HCT116 (cell line): Measurements from ENCODE around the gene C22orf39. TPM values are rescaled to one million over a fixed set of nuclear protein-coding genes. Genes with fewer than 3 reads are reported as not detected.

Experiments used
- ATAC-seq: fragments of 200-7000 bp; cut with Tn5 transposase; 2 replicates; pipeline ENCODE4 v1.9.1; 2020; ENCODE audit warnings: mild to moderate bottlenecking, moderate library complexity
- BruUV-seq: library from RNA; stranded (reverse); fragments of 400-500 nt; replicated peaks from 2 replicates; lab custom pipeline; 2021; lab: Mats Ljungman, UMichigan
- CTCF ChIA-PET: fragments of 300-600 bp; sonication (Branson Sonifier 250); formaldehyde crosslinking; loops from one replicate; lab custom pipeline; 2021; ENCODE audit warnings: antibody characterized with exemption; lab: Charles Lee
- POLR2A ChIA-PET: fragments of 300-600, 350-600 bp; sonication (Branson Sonifier 250); formaldehyde crosslinking; loops from one replicate; lab custom pipeline; 2021; ENCODE audit warnings: antibody characterized with exemption; lab: Charles Lee
- RAD21 ChIA-PET, 2 experiments: fragments of 300-600 bp; sonication (Branson Sonifier 250); formaldehyde crosslinking; loops; one replicate each; lab custom pipeline; 2023; ENCODE audit warnings: low total read pairs in 2 of 2; ENCODE audit not compliant: uncharacterized antibody in 2 of 2, unreplicated experiment in 2 of 2, low non-redundant PET in 1 of 2; lab: Charles Lee
- DNase-seq: peaks from one replicate; pipeline ENCODE4 v3.0.0-alpha.2; 2010; ENCODE audit warnings: low read depth, low spot score
- H2AFZ ChIP-seq: fragments of 200-600 bp; shearing (Covaris generic), sonication (generic); 2 replicates; pipeline ENCODE4 v1.6.1; 2017; ENCODE audit warnings: low read depth, mixed run types, mixed read lengths, antibody characterized with exemption, low read length; ENCODE audit not compliant: poor library complexity, severe bottlenecking
- H3K27ac ChIP-seq: 2 replicates; pipeline ENCODE4 v1.5.1; 2012; ENCODE audit warnings: low read depth, low read length
- H3K27me3 ChIP-seq: fragments of 200-600 bp; sonication (generic); 2 replicates; pipeline ENCODE4 v1.6.1; 2016; ENCODE audit warnings: mixed run types, low read length, mixed read lengths; ENCODE audit not compliant: insufficient read depth
- H3K36me3 ChIP-seq, 2 experiments: fragments of 200-500 bp in 1 of 2; fragments of 200-600 bp in 1 of 2; sonication (Bioruptor generic) in 1 of 2; sonication (generic) in 1 of 2; 2 replicates each; pipeline versions ENCODE4 v1.5.1 to v1.6.1; 2014 to 2016; ENCODE audit warnings: low read length in 2 of 2, inconsistent platforms in 1 of 2, mixed read lengths in 1 of 2, mixed run types in 1 of 2; ENCODE audit not compliant: insufficient read depth in 2 of 2, control insufficient read depth in 1 of 2
- H3K4me1 ChIP-seq, 2 experiments: fragments of 200-600 bp in 1 of 2; sonication (generic) in 1 of 2; 2 replicates each; pipeline versions ENCODE4 v1.5.1 to v1.6.1; 2012 to 2017; ENCODE audit warnings: low read length in 2 of 2, inconsistent platforms in 1 of 2, mild to moderate bottlenecking in 1 of 2, mixed read lengths in 1 of 2, mixed run types in 1 of 2, moderate library complexity in 1 of 2; ENCODE audit not compliant: insufficient read depth in 2 of 2, control insufficient read depth in 1 of 2
- H3K4me2 ChIP-seq: fragments of 200-600 bp; sonication (generic); 2 replicates; pipeline ENCODE4 v1.6.1; 2017; ENCODE audit warnings: mixed run types, low read length, mixed read lengths
- H3K4me3 ChIP-seq, 2 experiments: fragments of 200-600 bp in 1 of 2; sonication (generic) in 1 of 2; replicated peaks in 1 of 2; 2 replicates each; pipeline ENCODE4 v1.5.1; 2011 to 2016; ENCODE audit warnings: low read length in 2 of 2, control low read depth in 1 of 2, low read depth in 1 of 2, mild to moderate bottlenecking in 1 of 2, mixed read lengths in 1 of 2, mixed run types in 1 of 2
- H3K79me2 ChIP-seq: fragments of 200-600 bp; sonication (generic); 2 replicates; pipeline ENCODE4 v1.6.1; 2017; ENCODE audit warnings: mild to moderate bottlenecking, mixed run types, low read length, moderate library complexity, mixed read lengths; ENCODE audit not compliant: insufficient read depth
- H3K9ac ChIP-seq: fragments of 200-600 bp; sonication (generic); 2 replicates; pipeline ENCODE4 v1.6.1; 2016; ENCODE audit warnings: low read length, mixed read lengths
- H3K9me2 ChIP-seq: fragments of 200-600 bp; sonication (generic), shearing (Covaris generic); 2 replicates; pipeline ENCODE4 v1.6.1; 2017; ENCODE audit warnings: mixed run types, mild to moderate bottlenecking, moderate library complexity; ENCODE audit not compliant: insufficient read depth
- H3K9me3 ChIP-seq, 2 experiments: fragments of 200-500 bp in 1 of 2; fragments of 200-600 bp in 1 of 2; sonication (Bioruptor generic) in 1 of 2; sonication (generic) in 1 of 2; 2 replicates each; pipeline ENCODE4 v1.6.1; 2014 to 2017; ENCODE audit warnings: low read length in 2 of 2, mixed read lengths in 2 of 2, inconsistent platforms in 1 of 2, low read depth in 1 of 2, mild to moderate bottlenecking in 1 of 2, mixed run types in 1 of 2, moderate library complexity in 1 of 2; ENCODE audit not compliant: control insufficient read depth in 1 of 2, insufficient read depth in 1 of 2
- H4K20me1 ChIP-seq: fragments of 200-600 bp; sonication (generic), shearing (Covaris generic); 2 replicates; pipeline ENCODE4 v1.6.1; 2017; ENCODE audit warnings: mixed run types, mild to moderate bottlenecking, moderate library complexity; ENCODE audit not compliant: insufficient read depth
- EGR1 ChIP-seq: IDR thresholded peaks from 2 replicates; pipeline ENCODE4 v1.6.1; 2012; ENCODE audit warnings: low read depth
- ELF1 ChIP-seq: IDR thresholded peaks from 2 replicates; pipeline ENCODE4 v1.6.1; 2012; ENCODE audit warnings: low read depth, borderline replicate concordance
- EZH2phosphoT487 ChIP-seq: fragments of 200-600 bp; IDR thresholded peaks from 2 replicates; pipeline ENCODE4 v1.6.1; 2018; ENCODE audit warnings: antibody characterized with exemption, borderline replicate concordance
- POLR2A ChIP-seq: IDR thresholded peaks from 2 replicates; pipeline ENCODE4 v1.7.0; 2011; ENCODE audit warnings: borderline replicate concordance; ENCODE audit not compliant: insufficient read depth, insufficient read length; ENCODE audit errors: extremely low read depth
- RAD21 ChIP-seq: IDR thresholded peaks from 2 replicates; pipeline ENCODE4 v1.6.1; 2012; ENCODE audit warnings: low read depth, mild to moderate bottlenecking
- SIN3A ChIP-seq: IDR thresholded peaks from 2 replicates; pipeline ENCODE4 v1.6.1; 2012; ENCODE audit warnings: low read depth
- SP1 ChIP-seq: IDR thresholded peaks from 2 replicates; pipeline ENCODE4 v1.6.1; 2012; ENCODE audit warnings: low read depth
- SRF ChIP-seq: IDR thresholded peaks from 2 replicates; pipeline ENCODE4 v1.6.1; 2012; ENCODE audit warnings: low read depth
- TCF7L2 ChIP-seq: IDR thresholded peaks from 2 replicates; pipeline ENCODE4 v1.7.0; 2011; ENCODE audit warnings: borderline replicate concordance, inconsistent platforms; ENCODE audit not compliant: insufficient read depth, insufficient read length; ENCODE audit errors: extremely low read depth
- YY1 ChIP-seq: IDR thresholded peaks from 2 replicates; pipeline ENCODE4 v1.6.1; 2011; ENCODE audit warnings: low read length, low read depth, moderate library complexity, mild to moderate bottlenecking; ENCODE audit not compliant: insufficient replicate concordance; ENCODE audit errors: extremely low read depth
- ZFX ChIP-seq: fragments of 450-650 bp; IDR thresholded peaks from 2 replicates; pipeline ENCODE4 v1.6.1; 2017
- intact Hi-C: fragments of 100-400 bp; cut with micrococcal nuclease; formaldehyde crosslinking; loops from 2 replicates; pipeline ENCODE4 v1.10.0; 2022
- total RNA-seq: library from RNA; stranded (reverse); gene quantifications from one replicate; pipeline ENCODE4 v1.2.1, GENCODE V29; 2021; ENCODE audit not compliant: unreplicated experiment
- TF ChIP-seq, protein P1 (sequence below): IDR thresholded peaks from 2 replicates; pipeline ENCODE4 v1.6.1; 2012; ENCODE audit warnings: low read depth
- TF ChIP-seq, protein P2 (sequence below): IDR thresholded peaks from 2 replicates; pipeline ENCODE4 v1.6.1; 2012
- TF ChIP-seq, protein P3 (sequence below): IDR thresholded peaks from 2 replicates; pipeline ENCODE4 v1.6.1; 2012
- TF ChIP-seq, protein P4 (sequence below), 3 experiments: fragments of 200-600 bp in 1 of 3; sonication (generic) in 1 of 3; IDR thresholded peaks in 2 of 3; conservative IDR thresholded peaks in 1 of 3; 2 replicates each; pipeline ENCODE4 v1.5.1; 2012 to 2017; ENCODE audit warnings: low read depth in 2 of 3, low read length in 2 of 3, antibody characterized with exemption in 1 of 3, borderline replicate concordance in 1 of 3, control low read depth in 1 of 3, mild to moderate bottlenecking in 1 of 3, mixed read lengths in 1 of 3, mixed run types in 1 of 3, moderate library complexity in 1 of 3; ENCODE audit not compliant: insufficient read depth in 1 of 3
- TF ChIP-seq, protein P5 (sequence below): IDR thresholded peaks from 2 replicates; pipeline ENCODE4 v1.6.1; 2011; ENCODE audit warnings: mild to moderate bottlenecking, low read length, moderate library complexity; ENCODE audit not compliant: insufficient replicate concordance; ENCODE audit errors: extremely low read depth

C22orf39 gene
- total RNA-seq, 1 experiment from 2014 or later: 17.7 TPM

DNA sequence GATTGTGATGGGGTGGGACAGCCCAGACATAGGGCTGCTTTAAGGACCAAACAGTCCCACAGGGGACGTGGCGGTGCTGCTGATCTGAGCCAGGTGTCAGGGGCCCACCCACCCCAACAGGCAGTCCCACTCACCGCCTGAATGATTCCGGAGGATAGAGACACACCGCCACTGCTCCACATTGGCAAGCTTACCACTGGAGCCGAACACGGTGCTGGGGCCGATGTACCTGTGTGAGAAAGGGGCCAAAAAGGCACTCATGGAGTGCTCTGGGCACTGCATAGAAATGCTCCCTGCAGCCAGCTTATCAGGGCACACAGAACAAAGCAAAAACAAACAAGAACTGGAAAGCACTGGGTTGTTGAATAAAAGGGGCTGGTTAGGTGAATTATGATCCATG, 41.9 kb downstream of the C22orf39 start:
- no peak for DNase-seq
- Histone ChIP-seq H3K36me3 (peaks cover 31 to 37% of the 10 kb centered on the region in 2 experiments; a peak in 3 of 4 replicates), H4K20me1 (no peaks in the 10 kb centered on the region), H3K4me1 (peaks cover 0 to 10% of the 10 kb centered on the region in 2 experiments; a peak in 2 of 4 replicates), H3K9ac (no peak overlapping the region), H3K27ac (no peak overlapping the region), H3K4me2 (no peak overlapping the region), H3K4me3 (no peak overlapping the region), H3K27me3 (no peaks in the 10 kb centered on the region), H2AFZ (no peak overlapping the region), H3K79me2 (peaks cover 9% of the 10 kb centered on the region; the same call in 1 of the 2 replicates), H3K9me3 (no peaks in the 10 kb centered on the region), H3K9me2 (no peaks in the 10 kb centered on the region)
- BruUV-seq: no TSS peak
- ChIA-PET CTCF (no interaction called here), POLR2A (no interaction called here), RAD21 (no interaction called here)
- TF ChIP-seq EZH2phosphoT487: no peak
- TF ChIP-seq RAD21: no peak
- TF ChIP-seq, protein P1, sequence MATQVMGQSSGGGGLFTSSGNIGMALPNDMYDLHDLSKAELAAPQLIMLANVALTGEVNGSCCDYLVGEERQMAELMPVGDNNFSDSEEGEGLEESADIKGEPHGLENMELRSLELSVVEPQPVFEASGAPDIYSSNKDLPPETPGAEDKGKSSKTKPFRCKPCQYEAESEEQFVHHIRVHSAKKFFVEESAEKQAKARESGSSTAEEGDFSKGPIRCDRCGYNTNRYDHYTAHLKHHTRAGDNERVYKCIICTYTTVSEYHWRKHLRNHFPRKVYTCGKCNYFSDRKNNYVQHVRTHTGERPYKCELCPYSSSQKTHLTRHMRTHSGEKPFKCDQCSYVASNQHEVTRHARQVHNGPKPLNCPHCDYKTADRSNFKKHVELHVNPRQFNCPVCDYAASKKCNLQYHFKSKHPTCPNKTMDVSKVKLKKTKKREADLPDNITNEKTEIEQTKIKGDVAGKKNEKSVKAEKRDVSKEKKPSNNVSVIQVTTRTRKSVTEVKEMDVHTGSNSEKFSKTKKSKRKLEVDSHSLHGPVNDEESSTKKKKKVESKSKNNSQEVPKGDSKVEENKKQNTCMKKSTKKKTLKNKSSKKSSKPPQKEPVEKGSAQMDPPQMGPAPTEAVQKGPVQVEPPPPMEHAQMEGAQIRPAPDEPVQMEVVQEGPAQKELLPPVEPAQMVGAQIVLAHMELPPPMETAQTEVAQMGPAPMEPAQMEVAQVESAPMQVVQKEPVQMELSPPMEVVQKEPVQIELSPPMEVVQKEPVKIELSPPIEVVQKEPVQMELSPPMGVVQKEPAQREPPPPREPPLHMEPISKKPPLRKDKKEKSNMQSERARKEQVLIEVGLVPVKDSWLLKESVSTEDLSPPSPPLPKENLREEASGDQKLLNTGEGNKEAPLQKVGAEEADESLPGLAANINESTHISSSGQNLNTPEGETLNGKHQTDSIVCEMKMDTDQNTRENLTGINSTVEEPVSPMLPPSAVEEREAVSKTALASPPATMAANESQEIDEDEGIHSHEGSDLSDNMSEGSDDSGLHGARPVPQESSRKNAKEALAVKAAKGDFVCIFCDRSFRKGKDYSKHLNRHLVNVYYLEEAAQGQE: no peak
- no peak for TF ChIP-seq SP1
- no peak for TF ChIP-seq SIN3A
- TF ChIP-seq YY1: no peak
- no peak for TF ChIP-seq ELF1
- TF ChIP-seq, protein P2, sequence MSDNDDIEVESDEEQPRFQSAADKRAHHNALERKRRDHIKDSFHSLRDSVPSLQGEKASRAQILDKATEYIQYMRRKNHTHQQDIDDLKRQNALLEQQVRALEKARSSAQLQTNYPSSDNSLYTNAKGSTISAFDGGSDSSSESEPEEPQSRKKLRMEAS: no peak
- TF ChIP-seq ZFX: no peak
- TF ChIP-seq, protein P3, sequence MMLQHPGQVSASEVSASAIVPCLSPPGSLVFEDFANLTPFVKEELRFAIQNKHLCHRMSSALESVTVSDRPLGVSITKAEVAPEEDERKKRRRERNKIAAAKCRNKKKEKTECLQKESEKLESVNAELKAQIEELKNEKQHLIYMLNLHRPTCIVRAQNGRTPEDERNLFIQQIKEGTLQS: no peak
- TF ChIP-seq, protein P4, sequence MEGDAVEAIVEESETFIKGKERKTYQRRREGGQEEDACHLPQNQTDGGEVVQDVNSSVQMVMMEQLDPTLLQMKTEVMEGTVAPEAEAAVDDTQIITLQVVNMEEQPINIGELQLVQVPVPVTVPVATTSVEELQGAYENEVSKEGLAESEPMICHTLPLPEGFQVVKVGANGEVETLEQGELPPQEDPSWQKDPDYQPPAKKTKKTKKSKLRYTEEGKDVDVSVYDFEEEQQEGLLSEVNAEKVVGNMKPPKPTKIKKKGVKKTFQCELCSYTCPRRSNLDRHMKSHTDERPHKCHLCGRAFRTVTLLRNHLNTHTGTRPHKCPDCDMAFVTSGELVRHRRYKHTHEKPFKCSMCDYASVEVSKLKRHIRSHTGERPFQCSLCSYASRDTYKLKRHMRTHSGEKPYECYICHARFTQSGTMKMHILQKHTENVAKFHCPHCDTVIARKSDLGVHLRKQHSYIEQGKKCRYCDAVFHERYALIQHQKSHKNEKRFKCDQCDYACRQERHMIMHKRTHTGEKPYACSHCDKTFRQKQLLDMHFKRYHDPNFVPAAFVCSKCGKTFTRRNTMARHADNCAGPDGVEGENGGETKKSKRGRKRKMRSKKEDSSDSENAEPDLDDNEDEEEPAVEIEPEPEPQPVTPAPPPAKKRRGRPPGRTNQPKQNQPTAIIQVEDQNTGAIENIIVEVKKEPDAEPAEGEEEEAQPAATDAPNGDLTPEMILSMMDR (IDR thresholded peaks at IDR 0.05 in 2 of 3, conservative IDR thresholded peaks at IDR 0.05 in 1 of 3; ENCODE audit: borderline replicate concordance in 1 of 3, insufficient read depth in 1 of 3, low read depth in 2 of 3, low read length in 2 of 3): no peak
- TF ChIP-seq EGR1: no peak
- TF ChIP-seq, protein P5, sequence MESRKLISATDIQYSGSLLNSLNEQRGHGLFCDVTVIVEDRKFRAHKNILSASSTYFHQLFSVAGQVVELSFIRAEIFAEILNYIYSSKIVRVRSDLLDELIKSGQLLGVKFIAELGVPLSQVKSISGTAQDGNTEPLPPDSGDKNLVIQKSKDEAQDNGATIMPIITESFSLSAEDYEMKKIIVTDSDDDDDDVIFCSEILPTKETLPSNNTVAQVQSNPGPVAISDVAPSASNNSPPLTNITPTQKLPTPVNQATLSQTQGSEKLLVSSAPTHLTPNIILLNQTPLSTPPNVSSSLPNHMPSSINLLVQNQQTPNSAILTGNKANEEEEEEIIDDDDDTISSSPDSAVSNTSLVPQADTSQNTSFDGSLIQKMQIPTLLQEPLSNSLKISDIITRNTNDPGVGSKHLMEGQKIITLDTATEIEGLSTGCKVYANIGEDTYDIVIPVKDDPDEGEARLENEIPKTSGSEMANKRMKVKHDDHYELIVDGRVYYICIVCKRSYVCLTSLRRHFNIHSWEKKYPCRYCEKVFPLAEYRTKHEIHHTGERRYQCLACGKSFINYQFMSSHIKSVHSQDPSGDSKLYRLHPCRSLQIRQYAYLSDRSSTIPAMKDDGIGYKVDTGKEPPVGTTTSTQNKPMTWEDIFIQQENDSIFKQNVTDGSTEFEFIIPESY: no peak
- TF ChIP-seq SRF: no peak
- no peak for TF ChIP-seq POLR2A
- no peak for TF ChIP-seq TCF7L2
- ATAC-seq: no peak
- intact Hi-C loops: no loop called here
